Left hindlimb (tissue), 1 donor: ENCODE results near the gene C2orf78.
"Not testable (repeated sequence)": the region's sequence is repeated elsewhere in the genome, so short reads cannot be mapped to it uniquely, and the experiment has no call there.

ENCODE experiments used
- DNase-seq: peaks from one replicate; pipeline ENCODE4 v3.0.0-alpha.2; 2018

Gene C2orf78

DNA sequence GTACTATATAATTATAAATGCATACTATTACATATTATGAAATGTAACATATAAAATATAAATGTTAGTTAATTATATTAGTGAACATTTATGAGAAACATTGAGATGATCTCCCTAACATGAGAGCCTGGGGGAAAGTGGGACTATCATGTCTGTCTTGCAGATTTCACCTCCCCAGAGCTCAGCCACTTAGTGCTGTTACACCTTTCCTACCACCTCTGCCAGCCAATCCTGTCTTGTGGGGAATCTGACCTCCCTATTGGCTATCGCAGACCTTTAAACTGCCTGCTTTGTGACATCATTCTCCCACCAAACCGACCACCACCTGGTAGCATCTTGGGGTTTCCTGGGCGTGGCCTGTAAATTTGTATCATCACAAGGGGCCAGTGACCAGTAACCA is at the start of gene C2orf78:
C2orf78 (plus strand) TSS at position 301 of the 400 bp plus-strand sequence. CDS start 127 bp downstream, outside the sequence.
- DNase-seq = not testable (repeated sequence)

- DNase-seq = no peak
Observed at GRCh38 chr2:73736378-73736777, 47.6 kb upstream of the C2orf78 start.

DNA sequence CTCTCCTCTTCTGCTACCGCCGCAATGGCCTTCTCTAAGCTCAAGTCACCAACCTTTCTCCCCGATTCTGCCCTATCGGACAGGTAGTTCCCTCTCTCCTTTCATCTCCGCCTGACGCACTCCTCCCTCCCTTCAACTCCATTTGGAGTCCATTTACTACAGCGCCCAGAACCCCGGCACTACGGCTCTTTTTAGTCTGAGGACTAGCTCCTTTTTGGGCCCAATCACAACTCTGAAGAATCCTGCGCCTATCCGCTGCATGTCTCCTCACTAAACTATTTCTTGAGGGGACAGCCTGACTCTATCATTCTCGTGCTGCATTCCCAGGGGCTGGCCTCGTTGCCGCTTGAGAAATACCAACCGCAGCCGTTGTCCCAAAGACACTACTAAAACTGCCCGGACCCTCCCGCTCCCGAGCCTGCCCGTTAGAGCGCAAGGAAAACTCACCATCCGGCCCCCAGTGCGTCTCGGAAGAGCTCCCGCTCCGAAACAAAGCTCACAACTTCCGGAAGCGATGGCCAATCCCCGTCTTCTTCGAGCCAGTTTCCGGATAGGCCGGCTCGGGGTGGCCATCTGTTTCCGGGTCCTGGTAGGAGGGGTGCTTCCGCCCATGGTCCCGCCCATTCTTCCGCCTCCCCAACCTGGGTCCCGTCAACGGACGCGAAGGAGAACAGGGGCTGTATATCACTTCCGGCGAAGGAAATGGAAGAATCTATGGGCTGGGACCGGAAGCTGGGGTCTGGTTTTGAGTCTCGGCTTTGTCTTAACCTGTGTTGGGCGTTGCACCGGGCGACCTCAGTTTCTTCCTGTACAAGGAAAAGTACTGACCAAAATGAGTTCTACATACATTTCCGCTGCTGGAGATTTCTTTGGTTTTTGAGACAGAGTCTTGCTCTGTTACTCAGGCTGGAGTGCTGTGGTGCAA is 46.9 kb upstream of the C2orf78 start, which contains the start of gene TPRKB:
TPRKB (minus strand) TSS at position 491 of the 925 bp plus-strand sequence. CDS start 2,776 bp downstream, outside the sequence.
- peak; percentile 98 for DNase-seq

GRCh38 chr2:73739101-73739500 is 44.9 kb upstream of the C2orf78 start:
- no peak for DNase-seq

DNA sequence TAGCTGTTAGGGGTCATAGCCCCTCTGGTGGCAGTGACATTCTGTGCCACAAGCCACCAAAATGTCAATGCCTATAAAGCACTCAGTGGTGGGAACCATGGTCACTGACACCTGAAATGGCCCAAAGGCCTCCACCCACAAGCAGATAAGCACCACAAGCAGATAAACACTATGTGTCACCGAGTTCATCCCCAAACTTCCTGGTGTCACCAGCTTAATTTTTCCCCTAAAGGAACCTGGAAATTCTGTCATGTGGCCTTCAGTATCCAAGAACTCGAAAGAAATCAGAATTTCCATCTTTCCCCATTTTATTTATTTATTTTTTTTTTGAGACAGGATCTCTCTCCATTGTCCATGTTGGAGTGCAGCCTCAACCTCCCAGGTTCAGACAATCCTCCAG is 43.2 kb upstream of the C2orf78 start:
- DNase-seq = no peak

DNA sequence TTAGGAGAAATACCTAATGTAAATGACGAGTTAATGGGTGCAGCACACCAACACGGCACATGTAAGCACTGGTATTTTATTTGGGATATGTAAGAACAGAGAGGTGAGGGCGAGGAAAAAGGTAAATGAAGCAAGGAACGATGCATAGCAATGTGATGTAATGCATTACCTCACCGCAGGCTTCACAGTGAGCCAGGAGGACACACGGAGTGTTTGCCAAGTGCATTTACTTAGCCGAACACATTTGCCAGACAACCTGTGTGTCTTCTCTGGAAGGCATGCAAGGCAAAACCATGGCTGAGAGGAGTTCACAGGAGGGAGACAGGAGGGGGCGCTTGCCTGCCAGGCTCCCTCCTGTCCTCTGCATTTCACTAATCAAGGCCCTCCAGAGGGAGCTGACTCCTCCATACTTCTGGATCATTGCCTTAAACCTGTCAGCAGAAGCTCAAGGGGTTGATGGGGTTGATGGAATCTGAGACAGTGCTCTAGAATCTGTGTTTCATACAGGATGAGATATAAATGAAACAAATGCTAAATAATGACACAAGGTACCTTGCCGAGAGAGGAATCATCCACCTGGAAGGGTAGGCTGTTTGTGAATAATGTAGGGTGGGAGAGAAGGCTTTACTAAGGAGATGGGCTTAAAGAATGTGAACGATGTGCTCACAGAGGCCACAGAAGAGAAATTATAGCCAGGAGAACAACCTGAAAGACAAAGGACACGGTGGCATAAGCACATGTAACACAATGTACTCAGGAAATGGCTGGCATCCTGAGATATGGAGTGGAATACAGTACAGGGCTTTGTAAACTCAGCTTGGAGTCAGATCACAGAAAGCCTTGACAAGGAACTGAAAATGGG is 37.7 kb upstream of the C2orf78 start:
- DNase-seq = no peak

GRCh38 chr2:73746877-73747208 is 37.1 kb upstream of the C2orf78 start:
- DNase-seq = no peak

- no peak for DNase-seq
Observed at GRCh38 chr2:73749314-73749713, 34.7 kb upstream of the C2orf78 start.

DNA sequence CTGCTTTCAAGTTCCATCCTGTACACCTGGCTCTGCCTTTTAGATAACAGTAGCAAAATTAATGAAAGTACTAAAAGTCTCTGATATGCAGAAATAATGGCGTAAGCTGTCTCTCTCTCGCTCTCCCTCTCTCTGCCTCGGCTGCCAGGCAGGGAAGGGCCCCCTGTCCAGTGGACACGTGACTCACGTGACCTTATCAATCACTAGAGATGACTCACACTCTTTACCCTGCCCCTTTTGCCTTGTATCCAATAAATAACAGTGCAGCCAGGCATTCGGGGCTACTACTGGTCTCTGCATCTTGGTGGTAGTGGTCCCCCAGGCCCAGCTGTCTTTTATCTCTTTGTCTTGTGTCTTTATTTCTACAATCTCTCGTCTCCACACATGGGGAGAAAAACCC is 29.7 kb upstream of the C2orf78 start:
- DNase-seq = not testable (repeated sequence)

DNA sequence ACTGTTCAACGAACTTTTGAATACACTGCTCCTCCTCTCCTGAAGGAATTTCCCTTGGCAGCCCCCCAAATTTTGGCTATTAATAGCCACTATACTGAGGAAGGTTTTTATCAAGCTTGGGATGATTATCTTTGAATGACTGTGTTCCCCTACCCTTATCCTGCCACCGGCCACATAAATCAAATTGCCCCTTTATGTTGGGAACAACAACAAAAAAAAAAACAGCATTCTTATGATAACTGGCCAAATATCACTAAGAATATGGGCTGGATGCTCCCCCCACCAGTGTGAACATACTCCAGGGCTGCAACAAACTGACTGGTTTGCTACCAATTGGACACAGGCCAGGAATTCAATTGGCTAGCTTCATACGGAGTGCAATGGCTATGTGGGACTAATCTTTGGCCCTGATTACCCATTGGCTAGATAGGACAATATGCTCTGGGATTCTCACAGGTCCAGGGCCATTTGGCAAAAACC is 24.7 kb upstream of the C2orf78 start:
- no peak for DNase-seq

DNA sequence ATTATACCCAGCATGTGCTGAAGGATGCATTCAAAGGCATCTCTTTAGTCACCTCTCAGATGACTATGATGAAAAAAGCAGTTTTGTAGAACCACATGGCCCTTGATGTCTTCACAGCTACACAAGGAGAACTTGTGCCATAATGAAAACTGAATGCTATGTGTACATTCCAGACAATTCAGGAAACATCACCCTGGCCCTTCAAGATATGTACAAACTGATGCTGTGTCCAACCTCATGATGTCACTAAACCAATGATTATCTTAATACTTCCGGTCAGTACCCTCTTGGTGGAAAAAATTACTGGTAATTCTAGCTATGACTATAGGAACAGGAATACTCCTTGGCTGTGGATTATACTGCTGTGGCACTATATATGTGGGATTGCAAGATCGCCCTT is 24.1 kb upstream of the C2orf78 start:
- DNase-seq = no peak

GRCh38 chr2:73762571-73762970 is 21.4 kb upstream of the C2orf78 start:
- DNase-seq = no peak

- no peak for DNase-seq
Observed at GRCh38 chr2:73764945-73765344, 19.0 kb upstream of the C2orf78 start.

GRCh38 chr2:73766349-73766748 is 17.6 kb upstream of the C2orf78 start:
- DNase-seq = no peak

GRCh38 chr2:73766994-73767393 is 17.0 kb upstream of the C2orf78 start:
- DNase-seq = no peak

DNA sequence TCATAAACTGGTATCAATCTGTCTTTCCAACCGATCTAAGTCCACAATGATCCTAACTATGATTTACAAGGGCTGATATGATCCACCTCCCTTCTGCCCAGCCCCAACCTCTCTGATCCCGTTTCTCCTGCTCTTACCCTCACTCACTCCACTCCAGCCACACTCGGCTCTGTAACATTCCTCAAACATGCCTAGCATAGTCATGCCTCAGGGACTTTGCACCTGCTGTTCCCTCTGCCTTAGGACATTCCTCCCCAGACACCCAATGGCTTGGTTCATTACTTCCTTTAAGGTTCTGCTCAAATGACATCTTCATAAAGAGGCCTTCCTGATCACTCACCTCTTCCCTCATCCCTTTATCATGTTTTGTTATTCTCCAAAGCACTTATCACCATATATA is 13.3 kb upstream of the C2orf78 start:
- DNase-seq = no peak

GRCh38 chr2:73772819-73773218 is 11.2 kb upstream of the C2orf78 start:
- no peak for DNase-seq

DNA sequence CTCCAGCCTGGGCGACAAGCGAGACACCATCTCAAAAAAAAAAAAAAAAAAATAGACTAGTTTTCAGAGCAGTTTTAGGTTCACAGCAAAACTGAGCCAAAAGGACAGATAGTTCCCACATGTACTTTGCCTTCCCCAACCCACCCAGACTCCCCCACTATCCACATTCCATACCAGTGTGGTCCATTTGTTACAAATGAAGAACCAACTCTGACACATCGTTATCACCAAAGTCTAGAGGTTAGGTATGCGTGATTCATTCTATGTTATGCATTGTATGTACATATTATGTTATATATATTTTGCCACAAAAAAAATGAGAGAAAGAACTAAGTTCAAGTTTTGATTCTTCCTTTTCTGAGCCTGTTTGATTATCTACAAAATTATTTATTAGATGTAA is 7.6 kb upstream of the C2orf78 start:
- no peak for DNase-seq

DNA sequence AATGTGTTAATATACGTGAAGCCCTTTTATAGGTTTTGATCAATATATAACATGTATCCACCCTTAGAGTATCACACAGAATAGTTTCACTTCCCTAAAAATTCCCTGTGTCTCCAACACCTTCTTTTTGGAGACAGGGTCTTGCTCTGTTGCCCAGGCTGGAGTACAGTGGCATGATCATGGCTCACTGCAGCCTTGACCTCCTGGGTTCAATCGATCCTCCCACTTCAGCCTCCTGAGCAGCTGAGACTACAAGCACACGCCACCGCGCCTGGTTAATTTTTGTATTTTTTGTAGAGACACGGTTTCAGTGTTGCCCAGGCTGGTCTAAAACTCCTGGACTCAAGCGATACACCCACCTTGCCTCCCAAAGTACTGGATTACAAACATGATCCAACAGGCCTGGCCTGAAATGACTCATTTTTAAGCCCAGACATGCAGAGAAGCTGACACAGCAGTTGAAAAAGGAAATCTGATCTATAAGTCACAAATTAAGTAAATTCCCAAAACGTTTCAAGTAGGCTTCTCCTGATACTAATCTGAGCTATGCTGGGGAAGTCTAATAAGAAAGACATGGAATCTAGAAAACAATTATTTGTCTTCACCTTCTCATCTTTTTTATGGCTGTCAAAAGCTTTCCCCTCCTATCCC is 7.0 kb upstream of the C2orf78 start:
- DNase-seq = no peak

GRCh38 chr2:73778867-73779466 is 5.0 kb upstream of the C2orf78 start:
- not testable (repeated sequence) for DNase-seq

DNA sequence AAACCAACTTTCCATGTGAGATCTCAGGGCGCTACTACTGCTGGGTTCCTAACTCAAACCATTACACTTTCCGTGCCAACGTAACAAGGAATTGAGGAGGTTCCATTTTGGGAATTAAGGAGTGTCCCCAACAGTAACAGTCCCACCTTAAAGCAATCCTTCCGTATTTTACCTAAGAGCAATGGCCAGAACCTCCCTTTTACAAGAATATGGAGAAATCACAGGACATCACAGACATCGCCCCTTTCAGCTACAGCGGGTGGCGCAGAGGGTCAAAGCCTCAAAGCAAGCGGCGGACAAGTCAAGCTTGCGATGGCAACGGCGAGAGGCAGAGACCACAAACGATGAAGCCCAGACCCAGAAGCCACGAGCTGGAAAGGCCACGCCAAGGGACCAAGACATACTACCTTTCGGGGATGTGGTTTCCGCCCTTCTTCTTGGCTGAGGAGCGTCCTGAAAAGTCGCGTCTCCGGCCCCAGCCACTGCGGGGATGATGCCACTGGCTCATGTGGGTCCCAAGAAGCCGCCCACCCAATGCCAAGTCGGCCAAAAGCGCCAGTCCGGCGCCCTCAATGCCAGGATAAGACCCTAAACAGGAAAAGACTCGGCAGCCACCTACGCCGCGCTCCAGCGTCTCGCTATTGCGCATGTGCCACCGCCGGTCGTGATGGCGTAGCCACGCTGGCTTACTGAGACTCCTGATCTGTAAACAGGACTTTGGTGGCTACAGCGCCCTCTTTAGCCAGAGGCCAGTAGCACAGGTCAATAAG is 4.3 kb upstream of the C2orf78 start, which contains the start of gene DUSP11:
DUSP11 (minus strand) TSS at position 637 of the 770 bp plus-strand sequence; CDS start at position 508, 129 bp downstream.
- peak; percentile 95 for DNase-seq

DNA sequence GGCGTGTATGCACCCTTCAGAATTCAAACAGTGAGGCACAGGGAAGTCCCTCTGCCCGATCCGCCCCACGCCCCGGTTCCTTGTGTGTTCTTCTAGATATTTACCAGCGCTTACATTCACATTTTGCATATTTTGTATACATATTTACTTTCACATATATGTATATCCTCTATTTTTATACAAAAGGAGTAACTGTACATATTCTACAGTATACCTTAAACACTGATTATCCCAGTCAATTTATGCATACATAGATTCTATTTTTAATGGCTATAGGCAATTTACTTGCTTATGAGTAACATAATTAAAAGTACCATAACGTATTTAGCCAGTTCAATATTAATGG is 3.8 kb upstream of the C2orf78 start:
- DNase-seq = no peak
